GM12878 (cell line): Measurements from ENCODE around the gene GLOD5. TPM values are rescaled to one million over a fixed set of nuclear protein-coding genes. Genes with fewer than 3 reads are reported as not detected.

Experiments
- ATAC-seq: fragments of 200-7000 bp; cut with Tn5 transposase; 3 replicates; pipeline ENCODE4 v1.9.1; 2020; ENCODE audit warnings: mild to moderate bottlenecking, moderate library complexity
- BruUV-seq: library from RNA; stranded (reverse); fragments of 400-500 nt; replicated peaks from 2 replicates; lab custom pipeline; 2021; lab: Mats Ljungman, UMichigan
- CTCF ChIA-PET: fragments of 300-600 bp; sonication (Branson Sonifier 250); formaldehyde crosslinking; extraction: SDS; loops from one replicate; lab custom pipeline; 2021; ENCODE audit warnings: inconsistent platforms; lab: Yijun Ruan, JAX
- POLR2A ChIA-PET: fragments of 350-600 bp; formaldehyde crosslinking; extraction: SDS; loops from one replicate; lab custom pipeline; 2021; ENCODE audit warnings: inconsistent platforms; lab: Charles Lee
- RAD21 ChIA-PET: fragments of 300-600 bp; sonication (Branson Sonifier 250); formaldehyde crosslinking; loops from one replicate; lab custom pipeline; 2023; ENCODE audit warnings: antibody characterized with exemption; ENCODE audit not compliant: unreplicated experiment; lab: Charles Lee
- SMC1A ChIA-PET: fragments of 300-600 bp; sonication (Branson Sonifier 250); formaldehyde crosslinking; loops from one replicate; lab custom pipeline; 2023; ENCODE audit not compliant: unreplicated experiment, uncharacterized antibody; lab: Charles Lee
- DNase-seq: peaks from one replicate; pipeline ENCODE4 v3.0.0-alpha.2; 2011; ENCODE audit warnings: low read depth, low spot score
- FAIRE-seq: peaks from 3 replicates; lab custom pipeline; 2011; peaks lifted over from hg19 to GRCh38; lab: Jason Lieb, UNC
- H2AFZ ChIP-seq: 2 replicates; pipeline ENCODE4 v1.6.0; 2011; ENCODE audit warnings: low read depth, low read length, control low read depth; ENCODE audit not compliant: control insufficient read depth
- H3K27ac ChIP-seq: 2 replicates; pipeline ENCODE4 v1.5.1; 2011; ENCODE audit warnings: control low read depth; ENCODE audit not compliant: control insufficient read depth, insufficient read depth
- H3K27me3 ChIP-seq, 2 experiments: replicated peaks in 1 of 2; 2 replicates each; pipeline versions ENCODE4 v1.6.0 to v1.6.1; 2011; ENCODE audit warnings: low read length in 1 of 2; ENCODE audit not compliant: control insufficient read depth in 2 of 2, insufficient read depth in 2 of 2
- H3K36me3 ChIP-seq, 2 experiments: 2 replicates each; pipeline ENCODE4 v1.5.1; 2011; ENCODE audit warnings: low read length in 1 of 2; ENCODE audit not compliant: control insufficient read depth in 2 of 2, insufficient read depth in 2 of 2
- H3K4me1 ChIP-seq: 2 replicates; pipeline ENCODE4 v1.6.1; 2011; ENCODE audit warnings: mild to moderate bottlenecking, low read length, moderate library complexity, mixed read lengths; ENCODE audit not compliant: control insufficient read depth, insufficient read depth
- H3K4me2 ChIP-seq: 2 replicates; pipeline ENCODE4 v1.6.0; 2011; ENCODE audit warnings: control low read depth; ENCODE audit not compliant: control insufficient read depth, insufficient read depth
- H3K4me3 ChIP-seq: fragments of 200-600 bp; sonication (generic); 2 replicates; pipeline ENCODE4 v1.5.1; 2016
- H3K79me2 ChIP-seq: 2 replicates; pipeline ENCODE4 v1.6.0; 2011; ENCODE audit warnings: low read length; ENCODE audit not compliant: control insufficient read depth, insufficient read depth
- H3K9ac ChIP-seq: 2 replicates; pipeline ENCODE4 v1.8.0; 2011; ENCODE audit warnings: low read length, control low read depth, mixed read lengths; ENCODE audit not compliant: control insufficient read depth, insufficient read depth
- H3K9me3 ChIP-seq: replicated peaks from 3 replicates; pipeline ENCODE4 v1.5.1; 2011; ENCODE audit warnings: mild to moderate bottlenecking, low read length; ENCODE audit not compliant: control insufficient read depth, insufficient read depth
- H4K20me1 ChIP-seq: 2 replicates; pipeline ENCODE4 v1.6.0; 2011; ENCODE audit not compliant: control insufficient read depth, insufficient read depth
- BCL11A ChIP-seq: IDR thresholded peaks from 2 replicates; pipeline ENCODE4 v1.6.1; 2011; ENCODE audit warnings: low read depth, low read length
- PAX5 ChIP-seq: IDR thresholded peaks from 2 replicates; pipeline ENCODE4 v1.6.1; 2011; ENCODE audit warnings: low read depth, low read length, borderline replicate concordance
- PML ChIP-seq: IDR thresholded peaks from 2 replicates; pipeline ENCODE4 v1.6.1; 2012; ENCODE audit warnings: low read length, inconsistent platforms
- RAD21 ChIP-seq: IDR thresholded peaks from 2 replicates; pipeline ENCODE4 v1.6.1; 2011; ENCODE audit warnings: mild to moderate bottlenecking, low read depth, low read length, moderate library complexity; ENCODE audit not compliant: insufficient read depth
- RAD51 ChIP-seq: fragments of 450-650 bp; IDR thresholded peaks from 2 replicates; pipeline ENCODE4 v1.6.1; 2016; ENCODE audit warnings: moderate library complexity, mild to moderate bottlenecking, inconsistent platforms
- RFX5 ChIP-seq: IDR thresholded peaks from 2 replicates; pipeline ENCODE4 v1.6.1; 2011; ENCODE audit warnings: low read depth, low read length, improper control_type of control experiment
- SMAD5 ChIP-seq: IDR thresholded peaks from 2 replicates; pipeline ENCODE4 v1.6.1; 2016; ENCODE audit warnings: antibody characterized with exemption, low read depth
- STAT1 ChIP-seq: fragments of 450-650 bp; conservative IDR thresholded peaks from 2 replicates; pipeline ENCODE4 v1.6.1; 2014; ENCODE audit warnings: antibody characterized with exemption, mild to moderate bottlenecking
- ZNF217 ChIP-seq: fragments of 450-650 bp; IDR thresholded peaks from 2 replicates; pipeline ENCODE4 v1.6.1; 2017; ENCODE audit warnings: antibody characterized with exemption, mild to moderate bottlenecking
- ZNF622 ChIP-seq: fragments of 450-650 bp; IDR thresholded peaks from 2 replicates; pipeline ENCODE4 v1.6.1; 2017; ENCODE audit warnings: mild to moderate bottlenecking, inconsistent platforms
- ZZZ3 ChIP-seq: IDR thresholded peaks from 2 replicates; pipeline ENCODE4 v1.6.1; 2011; ENCODE audit warnings: low read depth; ENCODE audit not compliant: control insufficient read depth, insufficient read length
- WGBS: methylation state at CpG from one replicate; pipeline ENCODE4 v1.1.6; 2016; ENCODE audit warnings: low lambda C conversion rate; ENCODE audit not compliant: insufficient replicate concordance, insufficient coverage; ENCODE audit errors: missing lambda C conversion rate; 5-methylcytosine and 5-hydroxymethylcytosine counted together
- in situ Hi-C: fragments of 300-500 bp; cut with MboI; formaldehyde crosslinking; loops from 9 replicates; pipeline ENCODE4 v1.14.3; 2018; ENCODE audit warnings: mixed read lengths
- intact Hi-C: fragments of 100-400 bp; cut with micrococcal nuclease; formaldehyde crosslinking; loops from one replicate; pipeline ENCODE4 v1.14.2; 2022; ENCODE audit not compliant: unreplicated experiment
- polyA plus RNA-seq, 11 experiments: library from polyadenylated mRNA; depleted of rRNA in 4 of 11; unstranded in 6 of 11; stranded (reverse) in 5 of 11; fragments of >200 nt; fragmentation: Nextera tagmentation in 4 of 11; fragmentation: Illumina TruSeq in 1 of 11; extraction: Ambion mirVana in 4 of 11; extraction: Trizol in 1 of 11; gene quantifications; 1 replicate in 1 of 11; 2 replicates in 10 of 11; pipeline versions ENCODE4 v1.2.1 to v1.2.3, GENCODE V29; 2011 to 2016; ENCODE audit warnings: inconsistent platforms in 2 of 11, missing spikeins in 2 of 11, low read depth in 1 of 11
- total RNA-seq, 4 experiments: library from RNA; depleted of rRNA in 3 of 4; stranded (reverse); fragments of >200 nt in 3 of 4; fragmentation: Illumina TruSeq in 1 of 4; extraction: Trizol in 1 of 4; gene quantifications; 2 replicates each; pipeline versions ENCODE4 v1.2.1 to v1.2.3, GENCODE V29; 2013 to 2021

Gene GLOD5
- total and polyA plus RNA-seq, 10 of the 15 experiments (the other 5 are each of a cell fraction or from before 2014, with no cell fraction given), result not detected

GRCh38 chrX:48791063-48791820 is 29.7 kb downstream of the GLOD5 start:
- no peaks in the 10 kb centered on the region for H3K79me2 ChIP-seq
- SMC1A ChIA-PET, result no interaction called here
- RAD21 ChIA-PET, result no interaction called here

GRCh38 chrX:48792219-48792618 is 30.7 kb downstream of the GLOD5 start:
- TF ChIP-seq PML, result no peak
- TF ChIP-seq ZZZ3, result no peak
- Histone ChIP-seq H3K4me3 (no peak overlapping the region), H3K4me1 (no peaks in the 10 kb centered on the region), H3K4me2 (no peak overlapping the region), H2AFZ (no peak overlapping the region), H3K79me2 (no peaks in the 10 kb centered on the region), H3K9me3 (no peaks in the 10 kb centered on the region), H4K20me1 (no peaks in the 10 kb centered on the region), H3K27ac (no peak overlapping the region), H3K27me3 (no peaks in the 10 kb centered on the region), H3K9ac (no peak overlapping the region), H3K36me3 (no peaks in the 10 kb centered on the region)
- WGBS, result 42% methylated on average over 7 of the region's 7 CpGs
- FAIRE-seq (no peak), DNase-seq (no peak), ATAC-seq (no peak)
- intact Hi-C loops, result no loop called here
- in situ Hi-C loops, result loop anchor here (5.0 kb wide), 1 partner anchor 35 kb away; the partner anchor contains the start of gene ERAS
- SMC1A ChIA-PET, result no interaction called here
- CTCF ChIA-PET, result no interaction called here
- BruUV-seq, result no TSS peak
- POLR2A ChIA-PET, result no interaction called here
- RAD21 ChIA-PET, result no interaction called here

More at GRCh38 chrX:48791063-48791820, 29.7 kb downstream of the GLOD5 start:
- Histone ChIP-seq H3K4me1 (no peaks in the 10 kb centered on the region), H4K20me1 (no peaks in the 10 kb centered on the region), H3K4me2 (no peak overlapping the region), H2AFZ (no peak overlapping the region), H3K9me3 (no peaks in the 10 kb centered on the region), H3K27ac (no peak overlapping the region), H3K9ac (no peak overlapping the region), H3K27me3 (no peaks in the 10 kb centered on the region), H3K4me3 (no peak overlapping the region), H3K36me3 (no peaks in the 10 kb centered on the region)
- WGBS, result 40% methylated on average over 11 of the region's 11 CpGs
- BruUV-seq, result no TSS peak
- TF ChIP-seq RFX5, result no peak
- TF ChIP-seq ZNF217, result no peak
- TF ChIP-seq BCL11A, result no peak
- TF ChIP-seq RAD21, result no peak
- TF ChIP-seq STAT1, result no peak
- no peak for TF ChIP-seq SMAD5
- TF ChIP-seq PAX5, result no peak
- TF ChIP-seq ZNF622, result no peak
- no peak for TF ChIP-seq RAD51
- ChIA-PET POLR2A (no interaction called here), CTCF (no interaction called here)
- ATAC-seq (no peak), FAIRE-seq (no peak), DNase-seq (no peak)
- in situ Hi-C loops (loop anchor here (5.0 kb wide), 1 partner anchor 36 kb away; the partner anchor contains the start of gene ERAS), intact Hi-C loops (no loop called here)
